NCI-H524 treated with DMSO at 0.1 percent for 48 hours (cell line): ENCODE results near the gene MAGI2.
A peak's percentile ranks its signal among the peaks of the same experiment; 100 is the strongest.
"Not testable (repeated sequence)": the region's sequence is repeated elsewhere in the genome, so short reads cannot be mapped to it uniquely, and the experiment has no call there.

Experiments
- DNase-seq: peaks from one replicate; lab custom pipeline; 2025; lab: John Stamatoyannopoulos, UW

MAGI2 gene

DNA sequence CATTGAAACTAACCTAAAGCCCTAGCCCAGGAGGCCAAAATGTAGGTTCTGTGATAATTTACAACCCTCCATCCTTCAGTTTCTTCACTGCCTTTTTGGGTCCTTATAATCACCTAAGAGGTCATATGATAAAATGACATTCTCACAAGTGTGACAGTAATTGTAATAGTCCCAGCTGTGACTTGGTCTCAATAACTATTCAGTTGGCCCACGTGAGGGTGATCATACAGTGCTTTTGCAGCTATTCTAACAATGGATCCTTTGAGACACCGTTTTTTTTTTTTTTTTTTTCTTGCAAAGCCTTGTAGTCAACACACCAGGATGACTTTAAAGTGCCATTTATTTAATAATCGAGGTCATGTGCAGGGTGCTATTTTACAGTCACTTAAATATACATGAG is 894.9 kb downstream of the MAGI2 start:
- DNase-seq, result no peak

DNA sequence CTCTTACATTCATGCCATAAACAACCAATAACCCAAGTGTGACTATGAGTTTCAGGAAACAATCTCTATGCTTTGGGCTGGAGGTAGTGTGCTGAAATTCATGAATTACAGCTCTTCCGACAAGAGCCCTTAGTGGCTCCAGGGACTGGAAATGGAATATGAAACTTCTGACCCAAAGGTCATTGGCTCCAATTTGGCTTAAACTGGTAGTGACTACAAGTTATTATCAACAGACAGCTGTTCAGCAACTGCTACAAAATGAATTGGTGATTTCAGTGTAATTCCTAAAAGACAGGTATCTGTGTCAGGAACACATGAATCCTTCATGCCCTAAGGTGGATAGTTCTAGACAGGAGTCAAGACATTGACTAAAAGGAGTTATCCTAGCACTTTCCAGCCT is 909.5 kb downstream of the MAGI2 start:
- DNase-seq, result no peak

DNA sequence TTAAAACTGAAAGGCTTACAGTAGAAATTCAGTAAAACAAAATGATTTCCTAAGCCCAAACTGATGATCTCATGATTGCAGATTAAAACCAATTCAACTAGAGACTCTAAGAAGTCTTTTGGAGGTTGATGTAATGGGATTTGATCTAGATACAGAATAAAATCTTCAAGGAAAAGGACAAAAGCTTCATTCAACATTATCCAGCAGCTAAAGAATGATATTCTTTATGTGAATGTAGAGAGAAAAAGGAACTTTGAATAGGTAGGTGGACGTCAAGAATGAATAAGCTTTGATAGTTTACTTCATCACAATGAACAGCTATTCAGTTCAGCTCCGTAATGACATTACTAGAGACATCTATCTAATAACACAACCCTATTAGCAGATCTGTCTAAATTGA is 910.5 kb downstream of the MAGI2 start:
- DNase-seq, result no peak

GRCh38 chr7:78542541-78542940 is 910.9 kb downstream of the MAGI2 start:
- no peak for DNase-seq

GRCh38 chr7:78539825-78540224 is 913.6 kb downstream of the MAGI2 start:
- no peak for DNase-seq

DNA sequence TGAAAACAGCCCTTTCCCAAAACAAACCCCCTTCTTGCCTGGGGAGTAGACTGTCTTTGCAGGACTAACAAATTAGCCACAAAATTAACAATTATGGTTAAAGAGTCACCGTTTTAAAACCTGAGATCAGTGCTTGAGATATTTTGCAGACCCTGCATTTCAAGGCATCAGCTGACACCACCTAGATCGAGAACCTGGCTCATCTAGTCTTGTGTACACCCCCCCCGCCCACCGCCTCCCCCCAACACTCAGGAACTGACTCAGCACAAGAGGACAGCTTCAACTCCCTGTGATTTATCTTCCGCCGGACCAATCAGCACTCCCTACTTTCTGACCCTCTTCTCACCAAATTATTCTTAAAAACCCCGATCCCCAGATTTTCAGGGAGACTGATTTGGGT is 917.8 kb downstream of the MAGI2 start:
- DNase-seq, result no peak

DNA sequence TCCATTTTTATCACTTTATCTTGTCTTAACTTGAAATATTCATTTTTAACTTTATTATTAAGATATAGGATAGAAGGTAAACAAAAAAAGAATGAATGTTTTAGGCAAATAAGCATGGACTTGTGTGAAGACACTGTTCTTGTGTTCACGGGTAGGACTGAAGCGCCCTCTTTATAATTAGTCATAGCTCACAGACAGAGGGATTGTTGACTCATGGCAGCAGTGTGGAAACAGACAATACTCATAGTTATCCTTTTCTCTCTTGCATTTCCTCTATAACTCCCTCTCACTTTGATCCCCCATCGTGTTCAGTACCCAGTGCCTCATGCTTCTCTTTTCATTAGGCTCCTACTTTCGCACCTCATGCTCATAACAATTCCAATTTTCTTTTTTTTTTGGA is 923.1 kb downstream of the MAGI2 start:
- DNase-seq, result peak; percentile 45

- no peak for DNase-seq
These were observed 924.1 kb downstream of the MAGI2 start for GRCh38 chr7:78529392-78529791.

GRCh38 chr7:78528964-78529363 is 924.5 kb downstream of the MAGI2 start:
- DNase-seq, result no peak

DNA sequence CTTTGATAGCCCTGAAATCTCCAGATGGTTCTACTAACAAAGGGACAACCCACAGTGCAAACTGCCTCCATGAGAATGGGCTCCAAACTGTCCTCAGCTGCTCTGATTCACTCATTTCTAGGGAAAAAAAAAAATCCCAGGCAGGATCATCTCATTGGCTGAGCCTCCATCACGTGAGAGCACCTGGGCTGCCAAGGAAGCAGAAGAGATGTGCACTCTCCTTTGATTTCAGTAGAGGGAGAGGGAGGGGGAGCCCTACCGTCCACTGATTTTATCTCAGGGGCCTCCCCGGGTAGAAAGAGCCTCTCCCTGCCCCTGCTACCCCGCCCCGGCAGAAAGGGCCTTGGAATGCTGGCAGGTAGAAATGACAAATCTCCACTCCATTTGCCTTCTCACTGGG is 929.5 kb downstream of the MAGI2 start:
- DNase-seq, result peak; percentile 82

DNA sequence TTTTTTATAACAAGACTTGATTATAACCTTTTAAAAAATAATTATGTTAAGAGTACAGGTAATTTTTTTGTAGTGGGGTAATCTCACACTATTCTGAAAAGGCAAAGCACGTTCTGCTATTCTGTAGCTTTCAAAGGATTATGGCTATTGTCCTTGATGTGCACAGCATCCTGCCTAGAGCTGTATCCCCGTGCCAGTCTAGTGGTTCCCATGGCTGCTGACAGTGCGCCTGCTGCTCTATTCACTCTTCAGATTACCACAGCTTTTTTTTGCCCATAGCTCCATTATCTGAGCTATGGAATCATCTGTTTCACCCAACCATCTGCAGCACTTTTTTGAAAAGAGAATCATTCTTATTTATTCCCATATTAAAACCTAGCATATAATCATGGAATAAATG is 931.5 kb downstream of the MAGI2 start:
- DNase-seq, result no peak

GRCh38 chr7:78516450-78516849 is 937.0 kb downstream of the MAGI2 start:
- DNase-seq, result no peak

DNA sequence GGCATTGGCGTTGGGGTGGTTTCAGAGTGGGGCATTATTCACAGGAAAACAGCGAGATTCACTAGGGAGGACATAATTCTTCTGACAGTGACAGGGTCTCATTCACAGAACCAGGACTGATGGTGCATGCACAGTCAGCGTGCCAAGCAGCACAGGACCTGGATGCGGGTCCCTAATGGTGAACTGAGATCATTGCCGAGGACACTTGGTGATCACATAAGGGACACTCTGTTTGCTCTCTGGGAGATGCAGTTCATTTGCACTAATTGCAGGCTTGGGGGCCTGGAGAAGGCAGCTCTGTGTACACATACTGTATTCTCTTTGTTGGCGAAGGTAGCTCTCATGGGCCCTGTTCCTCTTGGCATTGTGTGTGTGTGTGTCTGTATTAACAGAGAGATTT is 938.8 kb downstream of the MAGI2 start:
- no peak for DNase-seq

- peak; percentile 3 for DNase-seq
These were observed 942.8 kb downstream of the MAGI2 start for GRCh38 chr7:78510580-78511188.

DNA sequence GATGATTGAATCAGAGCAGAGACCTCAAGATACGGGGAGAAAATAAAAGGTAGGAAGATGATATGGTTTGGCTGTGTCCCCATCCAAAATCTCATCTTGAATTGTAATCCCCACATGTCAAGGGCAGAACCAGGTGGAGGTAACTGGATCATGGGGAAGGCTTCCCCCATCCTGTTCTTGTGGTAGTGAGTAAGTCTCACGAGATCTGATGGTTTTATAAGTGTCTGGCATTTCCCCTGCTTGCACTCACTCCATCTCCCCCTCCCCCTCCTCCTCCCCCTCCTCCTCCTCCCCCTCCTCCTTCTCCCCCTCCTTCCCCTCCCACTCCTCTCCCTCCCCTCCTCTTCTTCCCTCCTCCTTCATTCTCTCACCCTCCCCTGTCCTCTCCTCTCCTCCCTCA is 950.2 kb downstream of the MAGI2 start:
- DNase-seq, result not testable (repeated sequence)

DNA sequence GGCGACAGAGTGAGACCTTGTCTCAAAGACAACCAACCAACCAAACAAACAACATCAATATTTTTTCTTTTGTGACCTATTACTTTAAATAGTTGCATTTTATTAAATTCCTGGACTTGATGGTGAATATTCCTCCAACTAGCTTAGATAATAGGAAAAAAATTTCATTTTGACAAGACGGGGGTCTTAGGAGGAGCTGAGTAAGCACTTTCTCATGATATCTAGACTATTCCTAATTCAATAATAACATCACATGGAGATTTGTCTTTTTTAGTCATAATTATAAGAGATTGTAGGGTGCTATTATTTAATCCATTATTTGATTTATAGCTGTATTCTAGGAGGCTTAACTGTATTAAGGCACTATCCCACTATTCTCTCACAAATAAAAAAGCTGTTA is 952.4 kb downstream of the MAGI2 start:
- DNase-seq, result no peak

DNA sequence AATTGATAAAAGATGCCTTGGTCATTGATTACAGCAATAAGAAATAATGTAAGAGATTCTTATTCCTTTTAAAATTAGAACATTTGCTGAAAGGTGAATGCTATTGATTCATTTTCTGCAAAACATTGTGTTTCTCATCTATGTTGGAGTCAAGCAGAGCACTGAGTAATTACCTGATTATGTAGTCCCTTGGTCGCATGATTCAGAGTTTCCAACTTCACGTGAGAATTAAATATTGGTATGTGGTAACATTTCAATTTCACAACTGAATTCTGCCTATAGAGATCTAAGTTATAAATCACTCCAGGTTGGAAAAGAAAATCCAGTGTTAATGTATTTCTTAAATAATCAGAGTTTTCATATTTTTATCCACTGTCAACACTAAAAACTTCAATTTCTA is 953.5 kb downstream of the MAGI2 start:
- no peak for DNase-seq

DNA sequence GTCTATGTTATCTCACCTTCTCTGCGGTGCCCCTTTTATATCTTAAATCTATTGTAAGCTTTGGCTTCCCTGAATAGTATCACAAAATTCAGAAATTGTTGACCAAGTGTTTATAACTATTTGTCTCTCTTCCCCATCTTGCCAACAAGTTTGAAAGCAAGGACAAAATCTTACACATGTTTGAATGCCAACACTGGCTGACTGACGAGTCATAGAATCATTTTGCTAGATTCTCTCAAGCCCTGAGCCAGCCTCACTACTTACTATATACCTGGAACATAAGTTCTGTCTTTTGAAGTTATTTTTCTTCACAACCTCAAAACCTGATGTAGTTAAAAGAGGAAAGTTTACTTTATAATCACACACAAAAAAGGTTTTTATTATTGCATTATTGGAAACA is 954.2 kb downstream of the MAGI2 start:
- no peak for DNase-seq

DNA sequence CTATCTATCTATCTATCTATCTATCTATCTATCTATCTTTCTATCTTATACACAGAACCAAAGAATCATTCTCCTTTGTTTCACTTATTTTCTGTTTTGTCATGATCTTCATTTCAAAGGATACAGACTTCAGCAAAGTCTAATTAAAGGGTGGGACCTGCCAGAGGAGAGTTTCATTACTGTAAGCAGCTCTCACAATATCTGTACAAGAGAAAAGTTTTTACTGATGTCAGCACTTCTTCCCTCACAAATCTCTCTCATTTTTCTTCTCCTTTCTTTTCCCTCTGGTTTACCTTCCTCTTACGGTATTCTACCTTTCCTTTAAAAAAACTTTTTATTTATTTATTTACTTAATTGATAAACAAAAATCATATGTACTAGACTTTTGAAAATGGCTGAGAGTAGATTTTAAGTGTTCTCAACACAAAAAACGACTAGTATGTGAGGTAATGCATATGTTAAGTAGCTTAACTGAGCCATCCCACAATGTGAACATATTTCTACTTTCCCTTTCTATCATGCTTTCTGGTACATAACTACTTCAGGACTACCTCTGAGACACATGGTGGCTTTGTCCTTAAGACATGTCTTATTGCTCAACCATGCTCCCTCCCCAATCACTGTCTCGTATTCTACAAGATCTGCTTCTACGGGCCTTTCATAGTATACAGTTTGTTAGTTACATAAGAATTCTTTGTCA is 955.6 kb downstream of the MAGI2 start:
- no peak for DNase-seq

- no peak for DNase-seq
These were observed 957.3 kb downstream of the MAGI2 start for GRCh38 chr7:78496096-78496630.

- no peak for DNase-seq
These were observed 960.1 kb downstream of the MAGI2 start for GRCh38 chr7:78493401-78493800.

DNA sequence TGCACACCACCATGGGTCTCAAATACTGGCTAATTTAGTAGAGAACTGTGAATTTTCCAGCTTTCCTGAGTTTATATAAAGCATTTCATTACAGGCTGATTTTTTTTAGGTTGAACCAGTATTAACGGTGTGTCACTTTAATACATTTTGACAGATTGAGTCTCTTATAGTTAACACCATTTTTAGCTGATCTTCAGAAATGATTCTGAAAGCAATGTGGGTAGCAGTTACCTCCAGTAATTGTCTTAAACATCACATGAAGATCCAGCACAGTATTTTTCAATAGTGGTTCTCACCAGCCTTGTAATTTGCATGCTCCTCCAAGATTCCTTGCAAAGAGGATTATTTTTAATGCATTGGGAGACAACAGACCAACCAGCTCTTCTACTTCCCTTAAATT is 961.3 kb downstream of the MAGI2 start:
- DNase-seq, result no peak

DNA sequence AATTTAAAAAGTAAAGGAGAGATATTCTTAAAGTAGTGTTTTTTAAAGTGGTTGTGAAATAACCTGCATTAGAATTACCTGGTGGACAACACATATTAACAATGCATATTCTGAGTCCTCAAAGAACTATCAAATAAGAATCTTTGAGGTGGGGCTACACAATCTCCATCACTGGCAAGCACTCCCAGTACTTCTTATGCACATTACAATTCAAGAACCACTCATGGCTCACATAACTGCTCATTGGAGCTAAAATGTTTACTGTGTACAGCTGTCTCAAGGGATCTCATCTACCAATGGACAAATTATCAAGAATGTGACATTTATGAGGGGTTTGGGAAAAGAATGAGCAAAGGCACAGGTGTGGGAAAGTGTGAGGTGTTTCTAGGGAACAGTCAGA is 962.9 kb downstream of the MAGI2 start:
- no peak for DNase-seq
